ENCODE results near the gene HS6ST1. TPM values are rescaled to one million over a fixed set of nuclear protein-coding genes. Genes with fewer than 3 reads are reported as not detected.

HS6ST1 gene
- total RNA-seq, 1 experiment from 2014 or later: 22.0 TPM

- CTCF ChIA-PET: no interaction called here
- in situ Hi-C loops (cut with HindIII; ENCODE audit: low pct_unique_long_range_greater_than_20kb, low sequenced_read_pairs) (no loop called here), intact Hi-C loops (cut with micrococcal nuclease; ENCODE audit: unreplicated experiment) (no loop called here)
- ATAC-seq (no peak), DNase-seq (ENCODE audit: low read depth, low spot score) (no peak)
- no peak for TF ChIP-seq CTCF (IDR thresholded peaks at IDR 0.05)
- no peak for TF ChIP-seq POLR2AphosphoS5 (IDR thresholded peaks at IDR 0.05; ENCODE audit: low read depth, low read length)
- no peak for TF ChIP-seq TCF7L2 (IDR thresholded peaks at IDR 0.05; ENCODE audit: low read depth, low read length)
- no peak for TF ChIP-seq SIN3A (IDR thresholded peaks at IDR 0.05; ENCODE audit: borderline replicate concordance, insufficient read depth, low read depth, low read length)
- no peak for TF ChIP-seq REST (IDR thresholded peaks at IDR 0.05; ENCODE audit: insufficient read depth in 1 of 2, low read depth in 2 of 2, low read length in 1 of 2)
- no peak overlapping the region for H3K27ac ChIP-seq (ENCODE audit: low read length)
- POLR2A ChIA-PET: no interaction called here
- no peaks in the 10 kb centered on the region for H3K36me3 ChIP-seq (ENCODE audit: control insufficient read depth, insufficient read depth, low read length)
- no peaks in the 10 kb centered on the region for H3K27me3 ChIP-seq (ENCODE audit: control insufficient read depth, insufficient read depth, low read length)
- no peaks in the 10 kb centered on the region for H3K9me3 ChIP-seq (ENCODE audit: control insufficient read depth, insufficient read depth, low read depth, low read length)
- no peak overlapping the region for H3K4me3 ChIP-seq (ENCODE audit: low read depth in 2 of 2, low read length in 2 of 2)
- H3K4me1 ChIP-seq (ENCODE audit: control insufficient read depth, insufficient read depth, low read length): peaks cover 3% of the 10 kb centered on the region
- BruUV-seq (replicated peaks): no TSS peak
These were observed 32.5 kb downstream of the HS6ST1 start for GRCh38 chr2:128286011-128286721.

GRCh38 chr2:128285329-128285931 lies 33.2 kb downstream of the HS6ST1 start:
- POLR2A ChIA-PET: no interaction called here
- intact Hi-C loops (cut with micrococcal nuclease; ENCODE audit: unreplicated experiment): no loop called here
- H3K36me3 ChIP-seq (ENCODE audit: control insufficient read depth, insufficient read depth, low read length): no peaks in the 10 kb centered on the region
- no TSS peak for BruUV-seq (replicated peaks)
- no peaks in the 10 kb centered on the region for H3K9me3 ChIP-seq (ENCODE audit: control insufficient read depth, insufficient read depth, low read depth, low read length)
- H3K27ac ChIP-seq (ENCODE audit: low read length): no peak overlapping the region
- H3K4me1 ChIP-seq (ENCODE audit: control insufficient read depth, insufficient read depth, low read length): peaks cover 3% of the 10 kb centered on the region
- H3K27me3 ChIP-seq (ENCODE audit: control insufficient read depth, insufficient read depth, low read length): no peaks in the 10 kb centered on the region
- no peak for TF ChIP-seq REST (IDR thresholded peaks at IDR 0.05; ENCODE audit: insufficient read depth in 1 of 2, low read depth in 2 of 2, low read length in 1 of 2)
- H3K4me3 ChIP-seq (ENCODE audit: low read depth in 2 of 2, low read length in 2 of 2): no peak overlapping the region
- no peak for ATAC-seq
- in situ Hi-C loops (cut with HindIII; ENCODE audit: low pct_unique_long_range_greater_than_20kb, low sequenced_read_pairs): no loop called here
- DNase-seq (ENCODE audit: low read depth, low spot score): no peak
- CTCF ChIA-PET: no interaction called here

Data from Panc1 (cell line).